GM04503 (cell line): Measurements from ENCODE around the gene TSR1.
A peak's percentile ranks its signal among the peaks of the same experiment; 100 is the strongest.

Experiments used
- DNase-seq: peaks from one replicate; pipeline ENCODE4 v3.0.0-alpha.2; 2012; ENCODE audit warnings: low read depth

Gene TSR1

DNA sequence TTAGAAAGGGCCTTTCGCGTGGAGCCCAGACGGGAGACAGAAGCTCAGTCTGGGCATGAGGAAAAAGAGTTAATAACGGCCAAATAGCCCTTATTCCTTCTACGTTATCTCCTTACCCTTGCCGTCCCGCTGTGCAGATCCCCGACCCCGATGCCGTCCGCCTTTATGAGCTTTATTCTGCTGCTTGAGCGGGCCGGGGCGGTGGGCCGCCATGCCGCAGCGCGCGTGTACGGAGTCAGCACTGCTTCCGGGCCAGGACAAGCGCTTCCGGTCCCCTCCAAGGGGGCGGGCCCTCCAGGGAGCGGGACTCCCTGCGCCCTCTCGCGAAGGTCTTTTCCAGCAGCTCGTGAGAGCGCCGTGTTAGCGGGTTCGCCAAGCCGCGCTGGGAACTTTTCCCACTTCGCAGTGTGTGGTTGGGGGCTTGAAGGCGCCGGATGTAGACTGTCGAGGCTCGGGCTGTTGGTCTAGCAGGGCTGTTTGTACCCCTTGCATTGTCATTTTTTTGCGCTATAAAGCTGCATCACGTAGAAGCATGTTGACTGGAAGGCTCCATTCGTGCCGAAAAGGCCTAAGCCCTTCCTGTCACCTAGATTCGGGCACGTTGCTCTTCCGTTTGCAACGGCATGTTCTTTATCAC is at the start of gene TSR1:
TSS of gene TSR1 (minus strand) at position 243 of the 637 bp plus-strand sequence. CDS start at position 213, 30 bp downstream.
- DNase-seq = peak; percentile 53

DNA sequence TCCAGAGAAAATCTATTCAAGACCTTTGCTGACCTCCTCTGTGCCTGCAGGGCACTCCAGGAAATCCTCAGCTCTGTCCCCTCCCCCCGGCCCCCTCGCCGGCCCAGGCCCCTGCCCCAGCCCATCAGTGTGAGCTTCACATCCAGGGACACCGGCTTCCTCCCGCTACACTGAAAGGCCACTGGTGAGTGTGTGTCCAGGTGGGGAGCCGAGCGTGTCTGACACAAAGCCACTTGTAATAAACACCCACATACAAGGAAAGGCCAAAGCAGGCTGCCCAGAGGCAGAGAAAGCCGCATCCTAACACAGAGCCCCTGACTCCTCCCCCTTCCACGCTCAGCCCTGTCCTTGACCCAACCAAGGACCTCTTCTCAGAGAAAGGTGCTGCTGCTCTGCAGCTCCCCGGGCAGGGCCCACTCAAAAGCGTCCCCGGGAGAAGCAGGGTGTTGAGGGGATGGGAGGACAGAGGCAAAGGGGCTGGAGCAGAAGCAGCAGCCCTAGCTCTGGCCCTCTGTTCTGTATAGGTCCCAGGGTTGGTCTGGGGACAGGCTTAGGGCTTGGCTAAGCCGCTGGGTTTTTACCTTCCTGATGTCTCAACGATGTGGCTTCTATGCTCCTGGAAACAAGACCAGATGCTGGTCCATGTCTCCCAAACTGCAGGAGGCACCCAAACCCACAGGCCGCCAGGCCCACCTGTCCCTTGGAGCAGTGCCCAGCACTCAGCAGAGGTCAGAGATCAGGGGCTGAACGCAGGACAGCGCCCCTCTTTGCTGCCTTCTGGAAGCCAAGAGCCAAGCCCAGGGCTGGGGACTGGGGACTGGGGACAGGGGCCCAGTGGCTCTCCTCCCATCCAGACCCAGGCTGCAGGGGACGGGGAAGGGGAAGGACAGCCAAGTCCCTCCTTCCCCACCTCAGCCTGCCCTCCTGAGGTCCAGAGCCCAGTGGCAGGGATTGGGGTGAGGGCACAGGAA is 49.3 kb upstream of the TSR1 start:
- no peak for DNase-seq

- DNase-seq = no peak
Observed at GRCh38 chr17:2384439-2385127, 48.3 kb upstream of the TSR1 start.

- no peak for DNase-seq
Observed at GRCh38 chr17:2383628-2384167, 47.4 kb upstream of the TSR1 start.

DNA sequence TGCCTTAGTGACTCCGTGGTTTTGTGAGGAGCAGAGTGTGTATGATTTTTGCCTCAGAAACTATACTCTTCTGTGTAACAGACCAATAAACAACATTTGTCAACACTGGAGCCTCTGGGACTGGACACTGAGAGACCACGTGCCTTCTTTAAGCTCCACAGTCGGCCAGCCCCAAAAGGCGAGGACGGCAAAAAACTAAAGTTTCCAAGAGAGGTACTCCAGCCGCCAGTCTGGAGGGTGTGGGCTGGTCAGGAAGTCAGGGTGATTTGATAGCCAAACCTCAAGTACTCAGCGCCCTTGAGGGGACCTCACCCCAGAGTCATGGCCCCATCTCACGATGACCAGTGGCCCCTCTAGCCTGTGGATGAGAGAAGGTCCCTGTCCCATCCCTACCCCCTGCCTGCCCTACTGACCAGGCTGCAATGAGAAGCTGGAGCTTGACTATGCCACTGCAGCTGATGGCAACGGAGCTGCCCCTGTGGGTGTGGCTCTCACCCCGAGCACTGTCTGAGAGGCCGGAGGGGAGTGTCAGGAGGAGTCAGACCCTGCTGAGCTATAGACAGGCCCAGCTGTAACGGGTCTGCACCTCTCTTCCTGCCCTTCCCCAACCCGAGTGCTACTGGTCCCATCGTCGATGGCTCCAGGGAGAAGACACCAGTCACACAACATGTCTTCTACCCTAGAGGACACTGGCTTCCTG is 44.8 kb upstream of the TSR1 start:
- no peak for DNase-seq

- no peak for DNase-seq
Observed at GRCh38 chr17:2380226-2380922, 44.1 kb upstream of the TSR1 start.

GRCh38 chr17:2379489-2380225 is 43.4 kb upstream of the TSR1 start:
- DNase-seq = no peak

- DNase-seq = no peak
Observed at GRCh38 chr17:2378905-2379304, 42.6 kb upstream of the TSR1 start.

- DNase-seq = no peak
Observed at GRCh38 chr17:2377659-2378058, 41.4 kb upstream of the TSR1 start.

- DNase-seq = no peak
Observed at GRCh38 chr17:2376107-2376506, 39.9 kb upstream of the TSR1 start.

GRCh38 chr17:2375406-2375805 is 39.1 kb upstream of the TSR1 start:
- DNase-seq = no peak

DNA sequence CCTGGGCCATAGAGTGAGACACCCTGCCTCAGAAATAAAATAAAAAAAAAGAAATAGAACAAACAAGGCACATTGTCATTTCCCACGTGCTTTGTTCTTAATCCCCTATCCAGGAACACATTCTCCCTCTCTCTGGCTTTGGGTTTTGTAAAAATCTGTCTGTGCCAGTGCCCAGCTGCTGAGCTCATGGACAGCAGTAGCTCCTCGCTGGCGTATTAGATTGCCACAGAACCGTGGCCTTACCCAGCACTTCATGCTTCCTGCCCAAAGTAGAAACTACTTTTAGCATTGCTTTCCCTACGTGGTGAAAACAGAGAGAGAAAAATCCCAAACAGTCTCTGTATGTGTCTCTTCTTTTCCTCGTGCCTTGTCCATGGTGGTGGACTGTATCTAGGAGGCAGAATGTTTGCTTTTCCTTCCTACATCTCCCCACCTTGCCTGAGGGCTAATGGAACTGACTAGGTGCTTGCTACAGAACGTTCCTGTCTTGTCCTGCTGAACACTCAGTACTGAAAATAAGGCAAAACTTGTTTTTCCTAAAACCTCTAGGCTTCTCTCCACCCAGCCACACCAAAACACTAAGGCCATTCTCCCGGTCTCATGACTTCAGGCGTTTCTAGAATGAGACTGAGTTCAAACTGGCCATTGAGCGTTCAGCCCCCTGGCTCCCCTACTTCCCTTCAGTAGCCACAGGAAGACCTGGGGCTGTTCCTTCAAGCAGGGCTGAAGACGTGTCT is 38.5 kb upstream of the TSR1 start:
- DNase-seq = no peak

DNA sequence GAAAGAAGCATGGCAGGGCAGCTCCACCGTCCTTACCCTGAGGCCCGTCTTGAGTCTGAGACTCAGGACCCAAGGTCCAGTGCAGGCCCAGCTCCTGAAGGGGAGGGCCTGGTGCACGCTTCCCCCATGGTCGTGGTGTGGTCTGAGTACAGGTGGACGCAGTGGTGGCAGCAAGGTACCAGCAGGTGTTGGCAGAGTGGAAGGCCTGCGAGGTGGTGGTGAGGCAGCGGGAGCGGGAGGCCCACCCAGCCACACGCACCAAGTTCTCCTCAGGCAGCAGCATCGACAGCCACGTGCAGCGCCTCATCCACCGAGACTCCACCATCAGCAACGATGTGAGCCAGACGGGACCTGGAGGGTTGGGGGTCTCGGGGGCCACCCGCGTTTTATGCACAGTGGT is 36.9 kb upstream of the TSR1 start:
- DNase-seq = no peak

DNA sequence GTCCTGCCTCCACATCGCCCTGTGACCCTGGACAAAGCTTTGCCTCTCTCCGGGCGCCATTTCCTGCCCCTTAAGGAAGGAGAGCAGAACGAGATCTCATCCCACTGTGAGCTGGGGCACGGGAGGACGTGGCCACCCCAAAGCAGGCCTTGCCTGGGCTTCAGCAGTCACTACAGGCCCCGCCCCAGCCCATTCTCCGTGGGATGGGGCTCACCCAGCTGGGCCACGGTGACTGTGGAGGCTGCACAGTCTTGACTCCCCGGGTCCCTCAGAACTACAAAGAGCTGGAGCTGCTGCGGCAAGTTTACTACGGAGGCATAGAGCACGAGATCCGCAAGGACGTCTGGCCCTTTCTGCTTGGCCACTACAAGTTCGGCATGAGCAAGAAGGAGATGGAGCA is 36.4 kb upstream of the TSR1 start:
- DNase-seq = no peak

GRCh38 chr17:2372180-2372579 is 35.9 kb upstream of the TSR1 start:
- DNase-seq = no peak

DNA sequence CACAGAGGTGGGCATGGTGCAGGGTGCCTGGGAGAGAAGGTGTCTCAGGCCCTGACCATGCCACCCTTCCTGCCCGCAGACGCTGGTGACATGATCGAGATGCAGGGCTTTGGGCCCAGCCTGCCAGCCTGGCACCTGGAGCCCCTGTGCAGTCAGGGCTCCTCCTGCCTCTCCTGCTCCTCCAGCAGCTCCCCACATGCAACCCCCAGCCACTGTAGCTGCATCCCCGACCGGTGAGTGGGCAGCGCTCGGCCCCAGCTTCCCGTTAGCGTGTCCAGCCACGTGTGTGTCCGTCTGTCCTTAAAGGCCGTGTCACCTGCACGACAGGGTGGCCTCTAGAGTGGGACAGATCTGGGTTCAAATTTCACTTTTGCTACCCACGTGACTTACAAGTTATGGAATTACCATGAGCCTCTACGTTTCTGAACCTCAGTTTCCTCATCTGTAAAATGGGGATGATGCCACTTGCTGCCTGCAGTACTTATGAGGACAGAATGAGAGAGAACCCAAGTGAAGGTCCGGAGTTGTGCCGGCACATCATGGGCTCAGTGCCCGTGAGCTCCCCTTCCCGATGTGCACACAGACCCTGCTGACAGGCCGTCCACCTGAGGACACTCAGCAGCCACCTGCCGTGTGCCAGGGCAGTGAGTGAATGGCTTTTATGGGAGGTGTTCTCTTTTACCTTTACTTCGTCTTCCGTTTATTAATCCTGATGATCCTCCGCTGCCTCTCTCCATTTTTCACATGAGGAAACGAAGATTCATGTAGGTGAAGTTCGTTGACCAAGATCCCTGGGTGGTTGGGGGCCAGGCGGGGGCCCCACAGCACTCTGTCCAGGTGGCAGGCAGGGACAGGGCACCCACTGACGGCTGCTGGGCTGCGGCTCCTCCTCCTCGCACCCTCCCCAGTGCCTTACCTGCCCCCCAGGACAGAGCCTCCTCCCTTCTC is 35.2 kb upstream of the TSR1 start:
- DNase-seq = no peak

DNA sequence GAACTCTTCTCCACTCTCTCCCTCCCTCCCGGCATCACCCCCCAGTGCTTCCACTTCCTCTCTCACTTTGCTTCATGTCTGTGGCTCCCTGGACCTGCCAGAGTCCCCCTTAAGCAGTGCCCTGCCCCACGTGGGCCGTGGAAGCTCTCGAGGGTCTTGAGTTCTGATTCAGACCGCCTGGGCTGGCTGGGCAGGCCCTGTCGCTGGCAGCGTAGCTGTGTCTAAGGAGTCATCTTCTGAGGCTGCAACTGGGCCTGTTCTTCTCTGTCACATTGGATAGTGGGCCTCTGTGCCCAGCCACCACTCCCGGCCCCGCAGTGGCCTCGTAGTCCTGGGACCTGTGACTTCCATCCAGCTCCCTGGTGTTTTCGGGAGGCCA is 33.9 kb upstream of the TSR1 start:
- no peak for DNase-seq

DNA sequence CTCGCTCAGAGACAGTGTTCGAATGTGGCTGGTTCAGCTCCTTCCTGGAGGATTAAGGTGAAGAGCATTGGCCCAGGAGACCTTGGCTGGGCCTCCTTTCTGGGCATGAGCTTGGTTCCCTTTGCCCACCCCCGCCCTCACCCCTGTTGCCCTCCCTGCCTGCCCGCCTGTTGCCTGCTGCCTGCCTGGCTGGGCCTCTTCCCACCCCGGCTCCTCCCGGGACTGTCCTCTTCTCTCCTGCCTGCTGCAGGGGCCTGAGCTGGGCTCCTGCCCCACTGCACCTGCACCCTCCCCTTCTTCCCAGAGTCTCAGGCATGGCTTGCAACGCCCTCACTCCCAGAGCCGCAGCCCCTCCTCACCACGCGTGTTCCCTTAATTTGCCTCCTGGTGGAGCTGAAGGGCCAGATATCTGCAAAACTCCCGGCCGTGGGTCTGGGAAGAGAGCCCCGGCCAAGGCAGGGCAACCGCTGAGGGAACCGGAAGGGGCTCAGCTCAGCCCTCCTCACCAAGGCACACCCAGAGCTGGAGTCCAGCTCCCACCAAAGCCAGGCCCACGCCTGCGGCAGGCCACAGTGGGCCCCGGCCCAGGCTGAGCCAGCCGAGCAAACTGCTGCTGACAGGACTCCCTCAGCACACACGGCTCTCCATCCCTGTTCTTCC is 33.4 kb upstream of the TSR1 start:
- DNase-seq = no peak
